Ishikawa (cell line): Measurements from ENCODE around the gene AATK.

Source experiments
- CEBPB ChIP-seq: IDR thresholded peaks from 2 replicates; pipeline ENCODE4 v1.6.1; 2012
- EP300 ChIP-seq: IDR thresholded peaks from 2 replicates; pipeline ENCODE4 v1.6.1; 2012; ENCODE audit warnings: borderline replicate concordance
- NFIC ChIP-seq: IDR thresholded peaks from 2 replicates; pipeline ENCODE4 v1.6.1; 2012
- RAD21 ChIP-seq: IDR thresholded peaks from 2 replicates; pipeline ENCODE4 v1.6.1; 2012; ENCODE audit warnings: low read depth
- REST ChIP-seq: IDR thresholded peaks from 2 replicates; pipeline ENCODE4 v1.6.1; 2012; ENCODE audit warnings: low read depth, mild to moderate bottlenecking
- TCF12 ChIP-seq: IDR thresholded peaks from 2 replicates; pipeline ENCODE4 v1.6.1; 2012; ENCODE audit warnings: low read depth
- TEAD4 ChIP-seq: IDR thresholded peaks from 2 replicates; pipeline ENCODE4 v1.6.1; 2012
- USF1 ChIP-seq: IDR thresholded peaks from 2 replicates; pipeline ENCODE4 v1.6.1; 2012

- TF ChIP-seq USF1 (no peak), EP300 (no peak), NFIC (no peak), REST (no peak), TEAD4 (no peak), TCF12 (no peak), RAD21 (no peak), CEBPB (no peak)
Measured at GRCh38 chr17:81139428-81139827, 26.6 kb downstream of the AATK start.
